Measurements from ENCODE around the gene DDB1. TPM values are rescaled to one million over a fixed set of nuclear protein-coding genes. Genes with fewer than 3 reads are reported as not detected.

Gene DDB1
- total and polyA plus RNA-seq, 2 of the 13 experiments (the other 11 are each of a cell fraction or from before 2014, with no cell fraction given) = 217 to 266 TPM

GRCh38 chr11:61267437-61267841, 65.5 kb downstream of the DDB1 start (continued):
- TF ChIP-seq TFE3 (CRISPR knock-in tag; IDR thresholded peaks at IDR 0.05) = 0 out of 2 replicates have a peak, but pooled peaks have one; percentile 39
- no peak for TF ChIP-seq SYNCRIP (IDR thresholded peaks at IDR 0.05; ENCODE audit: insufficient read depth, low read depth, low read length)
- 0 out of 2 replicates have a peak, but pooled peaks have one; percentile 19 for TF ChIP-seq HNF4G (IDR thresholded peaks at IDR 0.05; ENCODE audit: borderline replicate concordance, low read depth, low read length)
- no peak for TF ChIP-seq HNF4G (CRISPR knock-in tag; IDR thresholded peaks at IDR 0.05; ENCODE audit: borderline replicate concordance, low read depth)
- TF ChIP-seq ZNF543 (CRISPR knock-in tag; IDR thresholded peaks at IDR 0.05) = no peak
- TF ChIP-seq ZBTB37 (CRISPR knock-in tag; IDR thresholded peaks at IDR 0.05) = peak; percentile 41; the same call in 1 of the 2 replicates
- TF ChIP-seq ZNF770 (CRISPR knock-in tag; IDR thresholded peaks at IDR 0.05) = peak; percentile 92
- no peak for TF ChIP-seq ATF7 (IDR thresholded peaks at IDR 0.05)
- no peak for TF ChIP-seq ATF7 (CRISPR knock-in tag; IDR thresholded peaks at IDR 0.05)
- no peak for TF ChIP-seq ZSCAN30 (CRISPR knock-in tag; IDR thresholded peaks at IDR 0.05)
- no peak for TF ChIP-seq KIAA2018 (CRISPR knock-in tag; IDR thresholded peaks at IDR 0.05; ENCODE audit: borderline replicate concordance)
- TF ChIP-seq HES4 (CRISPR knock-in tag; IDR thresholded peaks at IDR 0.05; ENCODE audit: borderline replicate concordance) = no peak
- TF ChIP-seq BRD4 (CRISPR knock-in tag; IDR thresholded peaks at IDR 0.05) = 0 out of 2 replicates have a peak, but pooled peaks have one; percentile 35
- peak; percentile 37; the same call in 1 of the 2 replicates for TF ChIP-seq ZNF292 (CRISPR knock-in tag; IDR thresholded peaks at IDR 0.05; ENCODE audit: borderline replicate concordance, low read depth)
- no peak for TF ChIP-seq ZNF746 (CRISPR knock-in tag; IDR thresholded peaks at IDR 0.05)
- TF ChIP-seq ZBTB7A (CRISPR knock-in tag; IDR thresholded peaks at IDR 0.05) = 0 out of 2 replicates have a peak, but pooled peaks have one; percentile 30
- no peak for TF ChIP-seq ZNF17 (CRISPR knock-in tag; IDR thresholded peaks at IDR 0.05)
- TF ChIP-seq ZFP36L1 (CRISPR knock-in tag; IDR thresholded peaks at IDR 0.05) = no peak
